HEK293 (cell line): ENCODE measurements around the gene GAS7.

Source experiments
- CTCF ChIP-seq: fragments of 450-650 bp; formaldehyde crosslinking; IDR thresholded peaks from 2 replicates; pipeline ENCODE4 v1.5.1; 2016; ENCODE audit warnings: missing biosample characterization, missing genetic modification characterization
- ZBTB20 ChIP-seq: fragments of 450-650 bp; formaldehyde crosslinking; IDR thresholded peaks from 2 replicates; pipeline ENCODE4 v1.5.1; 2016; ENCODE audit warnings: missing biosample characterization, missing genetic modification characterization
- ZNF146 ChIP-seq: fragments of 450-650 bp; formaldehyde crosslinking; IDR thresholded peaks from 2 replicates; pipeline ENCODE4 v1.5.1; 2016; ENCODE audit warnings: missing biosample characterization, missing genetic modification characterization

GRCh38 chr17:9941305-9941704 lies 257.1 kb downstream of the GAS7 start:
- TF ChIP-seq CTCF (tag by site-specific recombination) = no peak
- TF ChIP-seq ZBTB20 (tag by site-specific recombination) = no peak
- TF ChIP-seq ZNF146 (tag by site-specific recombination) = no peak
